Suprapubic skin (tissue), 4 donors: ENCODE data around the gene NLRC5. TPM values are rescaled to one million over a fixed set of nuclear protein-coding genes. Genes with fewer than 3 reads are reported as not detected.
A peak's percentile ranks its signal among the peaks of the same experiment; 100 is the strongest.

Source experiments
- DNase-seq, 2 donors: peaks; one replicate each; pipeline ENCODE4 v3.0.0-alpha.2; 2019; ENCODE audit warnings: low spot score in 2 of 2
- H3K27ac ChIP-seq: fragments of 200-600 bp; sonication (generic); one replicate; pipeline ENCODE4 v1.5.1; 2019
- H3K27me3 ChIP-seq: fragments of 200-600 bp; sonication (generic); one replicate; pipeline ENCODE4 v1.5.1; 2019
- H3K36me3 ChIP-seq: fragments of 200-600 bp; sonication (generic); one replicate; pipeline ENCODE4 v1.5.1; 2019
- H3K4me1 ChIP-seq: fragments of 200-600 bp; sonication (generic); one replicate; pipeline ENCODE4 v1.5.1; 2019
- H3K4me3 ChIP-seq: fragments of 200-600 bp; sonication (generic); one replicate; pipeline ENCODE4 v1.5.1; 2019; ENCODE audit warnings: mild to moderate bottlenecking
- H3K9me3 ChIP-seq: fragments of 200-600 bp; sonication (generic); one replicate; pipeline ENCODE4 v1.5.1; 2019
- EP300 ChIP-seq: sonication (generic); formaldehyde crosslinking; IDR thresholded peaks from one replicate; pipeline ENCODE4 v1.6.1; 2017; ENCODE audit warnings: antibody characterized with exemption
- POLR2A ChIP-seq, 2 donors: fragments of 450-650 bp; IDR thresholded peaks; one replicate each; pipeline ENCODE4 v1.6.1; 2017; ENCODE audit warnings: antibody characterized with exemption in 2 of 2, mild to moderate bottlenecking in 2 of 2, moderate library complexity in 2 of 2
- POLR2AphosphoS5 ChIP-seq, 3 donors: sonication (generic); formaldehyde crosslinking; IDR thresholded peaks; one replicate each; pipeline ENCODE4 v1.6.1; 2017; ENCODE audit warnings: antibody characterized with exemption in 3 of 3
- WGBS: methylation state at CpG from one replicate; pipeline ENCODE4 v1.1.5; 2018; 5-methylcytosine and 5-hydroxymethylcytosine counted together
- total RNA-seq, 4 donors: library from RNA; depleted of rRNA; stranded (reverse); fragments of >200 nt; gene quantifications; one replicate each; pipeline ENCODE4 v1.1.0, GENCODE V29; 2016
- TF ChIP-seq, protein P1 (sequence below), 2 donors: fragments of 200-600 bp in 1 of 2; fragments of 450-650 bp in 1 of 2; sonication (generic) in 1 of 2; IDR thresholded peaks; one replicate each; pipeline ENCODE4 v1.5.1; 2016 to 2019; ENCODE audit warnings: antibody characterized with exemption in 2 of 2, mild to moderate bottlenecking in 1 of 2, moderate library complexity in 1 of 2

Gene NLRC5
- total RNA-seq, 4 donors from 2014 or later: 36.9 to 133 (median 54.4) TPM

- WGBS: 47% methylated on average over 1 of the region's 1 CpG
- DNase-seq: peak in 1 of 2 donors; percentile 14
- no peak overlapping the region for H3K4me3 ChIP-seq
- H3K27ac ChIP-seq: no peak overlapping the region
- H3K4me1 ChIP-seq: no peaks in the 10 kb centered on the region
- no peak for TF ChIP-seq EP300
- TF ChIP-seq, protein P1, sequence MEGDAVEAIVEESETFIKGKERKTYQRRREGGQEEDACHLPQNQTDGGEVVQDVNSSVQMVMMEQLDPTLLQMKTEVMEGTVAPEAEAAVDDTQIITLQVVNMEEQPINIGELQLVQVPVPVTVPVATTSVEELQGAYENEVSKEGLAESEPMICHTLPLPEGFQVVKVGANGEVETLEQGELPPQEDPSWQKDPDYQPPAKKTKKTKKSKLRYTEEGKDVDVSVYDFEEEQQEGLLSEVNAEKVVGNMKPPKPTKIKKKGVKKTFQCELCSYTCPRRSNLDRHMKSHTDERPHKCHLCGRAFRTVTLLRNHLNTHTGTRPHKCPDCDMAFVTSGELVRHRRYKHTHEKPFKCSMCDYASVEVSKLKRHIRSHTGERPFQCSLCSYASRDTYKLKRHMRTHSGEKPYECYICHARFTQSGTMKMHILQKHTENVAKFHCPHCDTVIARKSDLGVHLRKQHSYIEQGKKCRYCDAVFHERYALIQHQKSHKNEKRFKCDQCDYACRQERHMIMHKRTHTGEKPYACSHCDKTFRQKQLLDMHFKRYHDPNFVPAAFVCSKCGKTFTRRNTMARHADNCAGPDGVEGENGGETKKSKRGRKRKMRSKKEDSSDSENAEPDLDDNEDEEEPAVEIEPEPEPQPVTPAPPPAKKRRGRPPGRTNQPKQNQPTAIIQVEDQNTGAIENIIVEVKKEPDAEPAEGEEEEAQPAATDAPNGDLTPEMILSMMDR (IDR thresholded peaks at IDR 0.05): no peak
- TF ChIP-seq POLR2AphosphoS5 (IDR thresholded peaks at IDR 0.05): no peak
- TF ChIP-seq POLR2A (IDR thresholded peaks at IDR 0.05): no peak
- no peaks in the 10 kb centered on the region for H3K27me3 ChIP-seq
- peaks cover 43% of the 10 kb centered on the region for H3K36me3 ChIP-seq
- H3K9me3 ChIP-seq: no peaks in the 10 kb centered on the region
These were observed 27.9 kb downstream of the NLRC5 start for GRCh38 chr16:57017251-57017650.

GRCh38 chr16:57019746-57020145 is 30.4 kb downstream of the NLRC5 start:
- Histone ChIP-seq H3K36me3 (peaks cover 60% of the 10 kb centered on the region), H3K4me1 (no peaks in the 10 kb centered on the region), H3K27ac (no peak overlapping the region), H3K27me3 (no peaks in the 10 kb centered on the region), H3K4me3 (no peak overlapping the region), H3K9me3 (no peaks in the 10 kb centered on the region)
- DNase-seq: no peak
- no peak for TF ChIP-seq POLR2A (IDR thresholded peaks at IDR 0.05)
- TF ChIP-seq, protein P1 (IDR thresholded peaks at IDR 0.05): no peak
- 67% methylated on average over 2 of the region's 2 CpGs for WGBS

DNA sequence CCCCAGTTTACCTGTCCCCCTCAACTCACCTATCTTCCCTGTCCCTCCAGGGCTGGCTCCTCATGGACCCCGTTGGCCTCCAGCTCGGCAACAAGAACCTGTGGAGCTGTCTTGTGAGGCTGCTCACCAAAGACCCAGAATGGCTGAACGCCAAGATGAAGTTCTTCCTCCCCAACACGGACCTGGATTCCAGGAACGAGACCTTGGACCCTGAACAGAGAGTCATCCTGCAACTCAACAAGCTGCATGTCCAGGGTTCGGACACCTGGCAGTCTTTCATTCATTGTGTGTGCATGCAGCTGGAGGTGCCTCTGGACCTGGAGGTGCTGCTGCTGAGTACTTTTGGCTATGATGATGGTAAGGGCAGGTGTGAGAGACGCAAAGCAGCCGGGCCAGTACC is 31.3 kb downstream of the NLRC5 start:
- Histone ChIP-seq H3K9me3 (no peaks in the 10 kb centered on the region), H3K27me3 (no peaks in the 10 kb centered on the region), H3K36me3 (peaks cover 69% of the 10 kb centered on the region), H3K4me1 (no peaks in the 10 kb centered on the region), H3K4me3 (no peak overlapping the region), H3K27ac (no peak overlapping the region)
- DNase-seq: peak in 1 of 2 donors; percentile 35
- TF ChIP-seq POLR2AphosphoS5 (IDR thresholded peaks at IDR 0.05): no peak
- TF ChIP-seq POLR2A (IDR thresholded peaks at IDR 0.05): no peak
- TF ChIP-seq, protein P1 (IDR thresholded peaks at IDR 0.05): no peak
- no peak for TF ChIP-seq EP300
- WGBS: 93% methylated on average over 8 of the region's 8 CpGs

DNA sequence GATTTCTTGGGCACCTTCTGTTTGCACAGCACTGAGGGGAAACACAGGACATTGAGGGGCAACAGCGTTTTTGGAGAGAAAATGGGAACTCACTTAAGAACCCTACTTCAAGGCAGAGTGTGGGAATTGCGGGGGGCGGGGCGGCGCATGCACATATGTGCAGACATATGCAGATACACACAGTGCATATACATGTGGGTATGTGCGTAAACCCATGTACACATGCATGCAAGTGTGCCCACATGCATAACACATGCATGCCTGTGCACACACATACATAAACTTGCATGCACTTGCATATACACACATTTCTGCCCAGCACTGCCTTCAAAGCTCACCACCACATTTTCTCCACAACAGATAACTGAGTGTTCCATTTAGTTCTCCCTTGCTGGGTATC is 32.4 kb downstream of the NLRC5 start:
- Histone ChIP-seq H3K4me1 (no peaks in the 10 kb centered on the region), H3K27ac (no peak overlapping the region), H3K9me3 (no peaks in the 10 kb centered on the region), H3K36me3 (peaks cover 79% of the 10 kb centered on the region), H3K27me3 (no peaks in the 10 kb centered on the region), H3K4me3 (no peak overlapping the region)
- TF ChIP-seq, protein P1 (IDR thresholded peaks at IDR 0.05): no peak
- no peak for TF ChIP-seq POLR2AphosphoS5 (IDR thresholded peaks at IDR 0.05)
- TF ChIP-seq POLR2A (IDR thresholded peaks at IDR 0.05): no peak
- peak in 1 of 2 donors; percentile 35 for DNase-seq
- 89% methylated on average over 6 of the region's 6 CpGs for WGBS

DNA sequence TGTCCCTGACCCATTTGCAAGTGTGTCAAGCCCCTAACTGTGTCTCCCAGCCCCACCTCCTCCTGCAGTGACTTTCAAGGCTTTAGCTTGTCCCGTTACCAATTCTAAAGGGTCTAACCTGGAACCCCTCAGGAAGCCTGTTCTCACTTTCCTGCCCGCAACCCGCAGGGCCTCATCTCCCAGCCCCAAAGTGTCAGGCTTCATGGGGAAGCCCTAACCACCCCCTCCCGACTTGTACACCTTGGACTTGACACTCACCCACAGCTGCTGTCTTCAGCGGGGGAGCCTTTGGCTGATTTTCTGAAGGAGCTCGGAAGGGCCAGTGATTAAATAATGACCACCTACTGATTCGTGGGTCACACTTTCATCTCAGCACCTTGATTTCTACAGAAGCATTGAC is 33.1 kb downstream of the NLRC5 start:
- Histone ChIP-seq H3K27me3 (no peaks in the 10 kb centered on the region), H3K4me1 (no peaks in the 10 kb centered on the region), H3K4me3 (no peak overlapping the region), H3K27ac (no peak overlapping the region), H3K9me3 (no peaks in the 10 kb centered on the region), H3K36me3 (peaks cover 79% of the 10 kb centered on the region)
- TF ChIP-seq POLR2A (IDR thresholded peaks at IDR 0.05) (no peak), EP300 (no peak), POLR2AphosphoS5 (IDR thresholded peaks at IDR 0.05) (no peak)
- TF ChIP-seq, protein P1 (IDR thresholded peaks at IDR 0.05): no peak
- WGBS: 86% methylated on average over 7 of the region's 7 CpGs
- peak in 1 of 2 donors; percentile 26 for DNase-seq
